ENCODE measurements around the gene BTBD19. TPM values are rescaled to one million over a fixed set of nuclear protein-coding genes. Genes with fewer than 3 reads are reported as not detected.

Gene BTBD19
- total RNA-seq, 2 donors from 2014 or later, result 5.7 to 9.9 TPM

- intact Hi-C loops (cut with DNase I), result no loop called here
- no peaks in the 10 kb centered on the region for H3K4me1 ChIP-seq
- no peaks in the 10 kb centered on the region for H3K9me3 ChIP-seq
- H3K36me3 ChIP-seq (replicated peaks in 1 of 2; ENCODE audit: insufficient read depth in 1 of 2, low read depth in 2 of 2), result no peaks in the 10 kb centered on the region
- H3K4me3 ChIP-seq, result no peak overlapping the region
- 77 to 85% methylated on average over 7 of the region's 7 CpGs for WGBS, 2 donors
- H3K27ac ChIP-seq, result no peak overlapping the region
- H3K27me3 ChIP-seq, result no peaks in the 10 kb centered on the region
- ATAC-seq (no peak), DNase-seq (no peak)
- TF ChIP-seq POLR2A (IDR thresholded peaks at IDR 0.05) (no peak), CTCF (IDR thresholded peaks at IDR 0.05) (peak in 1 of 7 experiments; percentile 18)
Observed at GRCh38 chr1:44855742-44856141, 47.4 kb downstream of the BTBD19 start.

GRCh38 chr1:44857446-44857845 lies 49.1 kb downstream of the BTBD19 start:
- Histone ChIP-seq H3K36me3 (replicated peaks in 1 of 2; ENCODE audit: insufficient read depth in 1 of 2, low read depth in 2 of 2) (no peaks in the 10 kb centered on the region), H3K4me1 (no peaks in the 10 kb centered on the region), H3K27ac (no peak overlapping the region), H3K9me3 (no peaks in the 10 kb centered on the region), H3K27me3 (no peaks in the 10 kb centered on the region), H3K4me3 (no peak overlapping the region)
- no peak for DNase-seq
- no peak for TF ChIP-seq CTCF (IDR thresholded peaks at IDR 0.05)
- no peak for TF ChIP-seq POLR2A (IDR thresholded peaks at IDR 0.05)
- 90 to 94% methylated on average over 7 of the region's 7 CpGs for WGBS, 2 donors
- ATAC-seq, result no peak
- intact Hi-C loops (cut with DNase I), result no loop called here

- DNase-seq (no peak), ATAC-seq (no peak)
- Histone ChIP-seq H3K36me3 (replicated peaks in 1 of 2; ENCODE audit: insufficient read depth in 1 of 2, low read depth in 2 of 2) (no peaks in the 10 kb centered on the region), H3K9me3 (no peaks in the 10 kb centered on the region), H3K27ac (no peak overlapping the region), H3K27me3 (no peaks in the 10 kb centered on the region), H3K4me1 (no peaks in the 10 kb centered on the region), H3K4me3 (no peak overlapping the region)
- intact Hi-C loops (cut with DNase I), result no loop called here
- WGBS, 2 donors, result 78 to 84% methylated on average over 1 of the region's 1 CpG
- TF ChIP-seq POLR2A (IDR thresholded peaks at IDR 0.05), result no peak
- TF ChIP-seq CTCF (IDR thresholded peaks at IDR 0.05), result no peak
Observed at GRCh38 chr1:44860331-44860730, 52.0 kb downstream of the BTBD19 start.

- no peak for DNase-seq
- H3K4me3 ChIP-seq, result no peak overlapping the region
- no peak for TF ChIP-seq CTCF (IDR thresholded peaks at IDR 0.05)
- no peak for TF ChIP-seq POLR2A (IDR thresholded peaks at IDR 0.05)
- WGBS, 2 donors, result 71 to 74% methylated on average over 1 of the region's 1 CpG
- intact Hi-C loops (cut with DNase I), result no loop called here
- H3K4me1 ChIP-seq, result no peaks in the 10 kb centered on the region
- no peaks in the 10 kb centered on the region for H3K9me3 ChIP-seq
- no peaks in the 10 kb centered on the region for H3K27me3 ChIP-seq
- H3K27ac ChIP-seq, result no peak overlapping the region
- no peaks in the 10 kb centered on the region for H3K36me3 ChIP-seq (replicated peaks in 1 of 2; ENCODE audit: insufficient read depth in 1 of 2, low read depth in 2 of 2)
- no peak for ATAC-seq
Observed at GRCh38 chr1:44860891-44861425, 52.6 kb downstream of the BTBD19 start.

GRCh38 chr1:44862829-44863401 lies 54.6 kb downstream of the BTBD19 start:
- DNase-seq, result no peak
- Histone ChIP-seq H3K27me3 (no peaks in the 10 kb centered on the region), H3K27ac (no peak overlapping the region), H3K9me3 (no peaks in the 10 kb centered on the region), H3K36me3 (replicated peaks in 1 of 2; ENCODE audit: insufficient read depth in 1 of 2, low read depth in 2 of 2) (no peaks in the 10 kb centered on the region), H3K4me3 (no peak overlapping the region), H3K4me1 (no peaks in the 10 kb centered on the region)
- intact Hi-C loops (cut with DNase I), result no loop called here
- no peak for TF ChIP-seq CTCF (IDR thresholded peaks at IDR 0.05)
- no peak for TF ChIP-seq POLR2A (IDR thresholded peaks at IDR 0.05)
- ATAC-seq, result no peak
- 93 to 94% methylated on average over 5 of the region's 5 CpGs for WGBS, 2 donors

Data from body of pancreas (tissue), 4 donors.